IMR-90 (cell line): ENCODE data around the gene OPN1MW2. TPM values are rescaled to one million over a fixed set of nuclear protein-coding genes. Genes with fewer than 3 reads are reported as not detected.
"Not testable (repeated sequence)": the region's sequence is repeated elsewhere in the genome, so short reads cannot be mapped to it uniquely, and the experiment has no call there.

Experiments
- ATAC-seq: fragments of 200-7000 bp; cut with Tn5 transposase; 2 replicates; pipeline ENCODE4 v1.9.1; 2020; ENCODE audit warnings: low read depth, mild to moderate bottlenecking, moderate library complexity
- BruUV-seq: library from RNA; stranded (reverse); fragments of 400-500 nt; replicated peaks from 2 replicates; lab custom pipeline; 2021; lab: Mats Ljungman, UMichigan
- CTCF ChIA-PET: fragments of 300-600 bp; formaldehyde crosslinking; extraction: SDS; loops from one replicate; lab custom pipeline; 2021; ENCODE audit warnings: antibody characterized with exemption; lab: Yijun Ruan, JAX
- POLR2A ChIA-PET: fragments of 300-600 bp; sonication (Branson Sonifier 250); formaldehyde crosslinking; loops from one replicate; lab custom pipeline; 2022; ENCODE audit warnings: antibody characterized with exemption; ENCODE audit not compliant: unreplicated experiment; lab: Charles Lee
- DNase-seq: peaks from one replicate; pipeline ENCODE4 v3.0.0; 2013
- H2AFZ ChIP-seq: replicated peaks from 2 replicates; pipeline ENCODE3; 2013; ENCODE audit warnings: low read length, mild to moderate bottlenecking; ENCODE audit not compliant: poor library complexity
- H2AK5ac ChIP-seq: 2 replicates; pipeline ENCODE4 v1.6.1; 2013; ENCODE audit warnings: low read depth, low read length, inconsistent platforms
- H2AK9ac ChIP-seq: replicated peaks from 2 replicates; pipeline ENCODE3; 2013; ENCODE audit warnings: mild to moderate bottlenecking, low read depth, low read length, moderate library complexity; ENCODE audit not compliant: poor library complexity
- H2BK120ac ChIP-seq: 2 replicates; pipeline ENCODE4 v1.6.1; 2013; ENCODE audit warnings: low read depth, low read length, inconsistent platforms
- H2BK15ac ChIP-seq: 3 replicates; pipeline ENCODE4 v1.6.1; 2013; ENCODE audit warnings: low read depth, low read length, inconsistent platforms
- H2BK20ac ChIP-seq: 2 replicates; pipeline ENCODE4 v1.6.1; 2013; ENCODE audit warnings: low read depth, mild to moderate bottlenecking, inconsistent platforms, low read length, moderate library complexity
- H2BK5ac ChIP-seq: 2 replicates; pipeline ENCODE4 v1.6.1; 2013; ENCODE audit warnings: mild to moderate bottlenecking, low read depth, low read length, inconsistent platforms; ENCODE audit not compliant: poor library complexity, severe bottlenecking
- H3K14ac ChIP-seq: replicated peaks from 2 replicates; pipeline ENCODE4 v1.6.1; 2013; ENCODE audit warnings: low read depth, low read length, inconsistent platforms
- H3K18ac ChIP-seq: 2 replicates; pipeline ENCODE4 v1.6.1; 2013; ENCODE audit warnings: low read depth, low read length, control low read depth
- H3K23ac ChIP-seq: 2 replicates; pipeline ENCODE4 v1.6.1; 2013; ENCODE audit warnings: low read depth, low read length, inconsistent platforms
- H3K27ac ChIP-seq: 2 replicates; pipeline ENCODE4 v1.5.1; 2013; ENCODE audit warnings: mild to moderate bottlenecking, control low read depth, low read length; ENCODE audit not compliant: insufficient read depth
- H3K27me3 ChIP-seq: 2 replicates; pipeline ENCODE4 v1.6.1; 2013; ENCODE audit warnings: low read length; ENCODE audit not compliant: control insufficient read depth, insufficient read depth
- H3K36me3 ChIP-seq: 2 replicates; pipeline ENCODE4 v1.6.1; 2013; ENCODE audit warnings: low read length, mixed read lengths; ENCODE audit not compliant: control insufficient read depth, insufficient read depth
- H3K4ac ChIP-seq: 2 replicates; pipeline ENCODE4 v1.6.1; 2013; ENCODE audit warnings: low read depth, low read length, inconsistent platforms
- H3K4me1 ChIP-seq: 2 replicates; pipeline ENCODE4 v1.6.1; 2013; ENCODE audit warnings: low read length, mixed read lengths; ENCODE audit not compliant: control insufficient read depth, insufficient read depth
- H3K4me2 ChIP-seq: 2 replicates; pipeline ENCODE4 v1.6.1; 2013; ENCODE audit warnings: low read depth, mild to moderate bottlenecking, control low read depth, low read length, moderate library complexity
- H3K4me3 ChIP-seq: 2 replicates; pipeline ENCODE4 v1.5.1; 2013; ENCODE audit warnings: low read depth, mild to moderate bottlenecking, control low read depth, low read length, moderate library complexity; ENCODE audit not compliant: insufficient read depth
- H3K56ac ChIP-seq: 2 replicates; pipeline ENCODE4 v1.6.1; 2013; ENCODE audit warnings: low read length, inconsistent platforms; ENCODE audit not compliant: insufficient read depth; ENCODE audit errors: extremely low read depth
- H3K79me1 ChIP-seq, 2 experiments: 2 replicates each; pipeline ENCODE4 v1.6.1; 2013; ENCODE audit warnings: low read length in 2 of 2, inconsistent platforms in 1 of 2, low read depth in 1 of 2
- H3K9ac ChIP-seq: 2 replicates; pipeline ENCODE4 v1.6.1; 2013; ENCODE audit warnings: low read depth, low read length, control low read depth
- H3K9me1 ChIP-seq: 2 replicates; pipeline ENCODE4 v1.6.1; 2013; ENCODE audit warnings: low read length, inconsistent platforms; ENCODE audit not compliant: insufficient read depth
- H3K9me3 ChIP-seq: 2 replicates; pipeline ENCODE4 v1.6.1; 2013; ENCODE audit warnings: low read length; ENCODE audit not compliant: control insufficient read depth, insufficient read depth
- H4K20me1 ChIP-seq: 2 replicates; pipeline ENCODE4 v1.6.1; 2013; ENCODE audit warnings: low read length, inconsistent platforms; ENCODE audit not compliant: insufficient read depth
- H4K5ac ChIP-seq: 2 replicates; pipeline ENCODE4 v1.6.1; 2013; ENCODE audit warnings: mild to moderate bottlenecking, low read depth, low read length, control low read depth
- H4K8ac ChIP-seq, 2 experiments: 2 replicates each; pipeline ENCODE4 v1.6.1; 2013; ENCODE audit warnings: low read depth in 2 of 2, low read length in 2 of 2, control low read depth in 1 of 2, inconsistent platforms in 1 of 2
- H4K91ac ChIP-seq: 2 replicates; pipeline ENCODE4 v1.6.1; 2013; ENCODE audit warnings: low read depth, low read length, inconsistent platforms; ENCODE audit not compliant: insufficient read depth
- WGBS, 2 experiments: methylation state at CpG; one replicate each; pipeline versions ENCODE4 v1.1.5 to v1.1.7; 2013; ENCODE audit warnings: missing lambda C conversion rate in 2 of 2; ENCODE audit not compliant: insufficient read length in 1 of 2; ENCODE audit errors: extremely low coverage in 2 of 2; 5-methylcytosine and 5-hydroxymethylcytosine counted together
- dilution Hi-C: fragments of 300-500 bp; cut with HindIII; formaldehyde crosslinking; loops from one replicate; pipeline ENCODE4 v1.14.3; 2018; ENCODE audit warnings: low sequenced_read_pairs; ENCODE audit not compliant: unreplicated experiment
- in situ Hi-C: fragments of 300-500 bp; cut with MboI; formaldehyde crosslinking; loops from 3 replicates; pipeline ENCODE4 v1.14.3; 2019; ENCODE audit warnings: low sequenced_read_pairs, inconsistent platforms, mixed read lengths
- intact Hi-C: fragments of 100-400 bp; cut with micrococcal nuclease; formaldehyde crosslinking; loops from 2 replicates; pipeline ENCODE4 v1.10.0; 2022
- polyA plus RNA-seq, 3 experiments: library from polyadenylated mRNA; depleted of rRNA; stranded (reverse); fragments of >200 nt; gene quantifications; 2 replicates each; pipeline ENCODE4 v1.2.3, GENCODE V29; 2012; ENCODE audit warnings: low replicate concordance in 1 of 3
- total RNA-seq: library from RNA; depleted of rRNA; stranded (reverse); fragments of >200 nt; gene quantifications from 2 replicates; pipeline ENCODE4 v1.2.3, GENCODE V29; 2012

The OPN1MW2 gene
- total and polyA plus RNA-seq, 2 of the 4 experiments (the other 2 are of a cell fraction), result not detected

DNA sequence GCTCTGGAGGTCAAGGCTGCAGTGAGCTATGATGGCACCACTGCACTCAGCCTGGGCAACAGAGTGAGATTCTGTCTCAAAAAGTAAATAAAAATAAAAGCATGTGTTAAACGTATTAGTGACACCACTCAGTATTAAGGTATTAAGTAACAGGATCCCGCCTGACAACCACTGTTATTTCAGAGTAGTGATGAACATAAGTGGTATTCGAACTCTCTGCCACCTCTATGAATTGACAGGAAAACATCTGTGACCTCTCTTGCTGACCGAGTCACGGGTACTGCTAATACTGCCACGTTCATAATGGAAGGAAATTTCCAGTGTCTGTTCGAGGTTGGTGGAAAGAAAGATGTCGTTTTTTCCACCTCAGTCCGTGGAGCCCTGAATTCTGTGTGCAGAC is 7.2 kb downstream of the OPN1MW2 start:
- H2BK5ac ChIP-seq, H3K4me2 ChIP-seq, H2AK5ac ChIP-seq, H2BK120ac ChIP-seq, H3K27me3 ChIP-seq, CTCF ChIA-PET, H2BK20ac ChIP-seq, H3K27ac ChIP-seq, H3K56ac ChIP-seq, POLR2A ChIA-PET, H2AFZ ChIP-seq, H3K4me3 ChIP-seq, H3K36me3 ChIP-seq, H4K5ac ChIP-seq, ATAC-seq, H4K8ac ChIP-seq, H3K14ac ChIP-seq, H2BK15ac ChIP-seq, H3K9ac ChIP-seq, H3K79me1 ChIP-seq, H3K9me1 ChIP-seq, DNase-seq, H2AK9ac ChIP-seq, H3K4ac ChIP-seq, BruUV-seq, H4K91ac ChIP-seq, H4K20me1 ChIP-seq, H3K9me3 ChIP-seq, intact Hi-C loops, H3K18ac ChIP-seq, in situ Hi-C loops, H3K4me1 ChIP-seq, dilution Hi-C loops, H3K23ac ChIP-seq: not testable (repeated sequence)
- WGBS, 2 experiments, result no CpG with 5 or more reads among the region's 9 CpGs

DNA sequence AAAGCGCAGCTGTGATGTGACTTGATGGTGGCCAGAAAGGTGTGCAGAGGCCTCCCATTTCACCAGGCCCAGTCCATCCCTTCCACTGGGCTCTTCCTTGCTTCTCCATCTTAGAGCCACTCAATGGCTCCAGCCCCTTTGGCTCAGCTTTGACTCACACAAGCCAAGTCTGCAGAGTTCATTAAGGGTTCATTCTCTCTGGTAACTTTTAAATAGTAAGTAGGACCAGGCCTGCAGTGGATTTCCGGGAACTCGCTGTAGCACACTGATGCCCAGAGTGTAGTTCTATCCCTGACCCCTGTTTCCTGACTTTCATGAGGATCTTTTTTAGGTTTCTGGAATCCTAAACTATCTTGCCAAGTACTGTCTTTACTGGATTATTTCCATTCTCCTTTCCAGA is 11.9 kb downstream of the OPN1MW2 start:
- H3K4ac ChIP-seq, DNase-seq, H2AK5ac ChIP-seq, H3K4me3 ChIP-seq, ATAC-seq, H4K20me1 ChIP-seq, H3K18ac ChIP-seq, H3K56ac ChIP-seq, H3K4me1 ChIP-seq, H2BK20ac ChIP-seq, H3K9ac ChIP-seq, H3K14ac ChIP-seq, H3K27me3 ChIP-seq, intact Hi-C loops, H3K79me1 ChIP-seq, H3K36me3 ChIP-seq, in situ Hi-C loops, H3K9me1 ChIP-seq, CTCF ChIA-PET, H4K8ac ChIP-seq, H2BK5ac ChIP-seq, H4K5ac ChIP-seq, BruUV-seq, H2BK15ac ChIP-seq, H2AFZ ChIP-seq, H3K9me3 ChIP-seq, H3K4me2 ChIP-seq, H4K91ac ChIP-seq, dilution Hi-C loops, H3K27ac ChIP-seq, H2AK9ac ChIP-seq, POLR2A ChIA-PET, H3K23ac ChIP-seq, H2BK120ac ChIP-seq: not testable (repeated sequence)
- no CpG with 5 or more reads among the region's 3 CpGs for WGBS, 2 experiments
